HG02973 (cell line): ENCODE results near the gene RNF207.

Experiments
- ATAC-seq: cut with Tn5 transposase; IDR thresholded peaks from one replicate; pipeline ENCODE4 v1.9.1; 2021; ENCODE audit warnings: moderate library complexity; ENCODE audit not compliant: unreplicated experiment

RNF207 gene

DNA sequence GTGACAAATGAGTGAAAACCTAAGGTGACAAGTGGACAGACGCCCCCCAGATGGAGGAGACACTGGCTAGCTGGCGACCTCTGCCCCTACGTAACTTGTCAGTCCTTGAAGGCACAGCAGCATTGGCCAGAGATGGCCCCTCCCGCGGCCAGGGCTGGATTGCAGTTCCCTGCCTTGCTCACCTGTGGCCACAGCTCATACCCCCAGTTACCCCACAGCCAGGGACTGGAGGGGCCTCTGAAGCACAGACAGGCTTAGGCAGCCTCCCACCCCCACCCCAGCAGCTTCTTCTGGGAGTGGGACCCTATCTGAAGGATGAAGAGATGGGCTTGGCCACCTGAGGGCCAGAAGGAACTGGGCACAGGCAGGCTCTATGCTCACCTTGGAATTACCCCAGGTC is 41.7 kb downstream of the RNF207 start:
- no peak for ATAC-seq

- no peak for ATAC-seq
Observed at GRCh38 chr1:6248161-6248776, 42.4 kb downstream of the RNF207 start.

DNA sequence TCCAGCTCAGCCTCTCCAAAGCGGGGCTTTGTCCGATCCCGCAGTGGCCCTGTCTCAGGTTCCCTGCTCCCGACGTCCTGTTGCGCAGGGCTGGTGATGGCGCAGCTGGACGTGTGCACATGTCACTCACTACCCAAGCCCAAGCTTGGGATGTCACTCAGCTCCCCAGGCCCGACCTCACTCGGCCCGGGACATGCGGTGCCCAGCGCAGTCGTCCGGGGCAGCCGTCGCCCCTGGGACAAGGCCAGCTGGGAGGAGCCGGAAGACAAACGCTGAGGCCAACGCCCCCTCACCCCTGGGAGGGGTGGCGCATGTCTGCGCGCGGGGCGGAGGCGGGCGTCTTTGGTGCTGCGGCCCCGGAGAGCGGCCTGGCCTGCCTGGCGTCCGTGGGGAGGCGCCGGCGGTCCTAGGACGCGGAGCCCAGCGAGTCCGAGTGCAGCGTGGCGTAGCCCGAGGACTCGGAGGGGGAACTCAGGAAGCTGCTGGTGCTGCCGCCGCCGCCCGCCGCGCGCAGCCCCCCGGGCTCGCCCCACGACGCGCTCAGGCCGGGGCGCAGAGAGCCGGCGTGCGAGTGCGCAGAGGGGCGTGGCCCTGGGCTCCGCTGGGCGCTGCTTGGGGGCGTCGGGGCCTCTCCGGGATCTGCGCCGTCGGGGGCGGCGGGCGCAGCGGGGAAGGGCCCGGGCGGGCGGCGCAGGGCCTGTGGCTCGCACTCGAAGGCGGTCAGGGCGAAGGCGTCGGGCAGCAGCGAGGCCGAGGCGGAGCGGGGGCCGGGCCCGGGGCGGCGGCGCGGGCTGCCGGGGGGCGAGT is 43.2 kb downstream of the RNF207 start:
- no peak for ATAC-seq

DNA sequence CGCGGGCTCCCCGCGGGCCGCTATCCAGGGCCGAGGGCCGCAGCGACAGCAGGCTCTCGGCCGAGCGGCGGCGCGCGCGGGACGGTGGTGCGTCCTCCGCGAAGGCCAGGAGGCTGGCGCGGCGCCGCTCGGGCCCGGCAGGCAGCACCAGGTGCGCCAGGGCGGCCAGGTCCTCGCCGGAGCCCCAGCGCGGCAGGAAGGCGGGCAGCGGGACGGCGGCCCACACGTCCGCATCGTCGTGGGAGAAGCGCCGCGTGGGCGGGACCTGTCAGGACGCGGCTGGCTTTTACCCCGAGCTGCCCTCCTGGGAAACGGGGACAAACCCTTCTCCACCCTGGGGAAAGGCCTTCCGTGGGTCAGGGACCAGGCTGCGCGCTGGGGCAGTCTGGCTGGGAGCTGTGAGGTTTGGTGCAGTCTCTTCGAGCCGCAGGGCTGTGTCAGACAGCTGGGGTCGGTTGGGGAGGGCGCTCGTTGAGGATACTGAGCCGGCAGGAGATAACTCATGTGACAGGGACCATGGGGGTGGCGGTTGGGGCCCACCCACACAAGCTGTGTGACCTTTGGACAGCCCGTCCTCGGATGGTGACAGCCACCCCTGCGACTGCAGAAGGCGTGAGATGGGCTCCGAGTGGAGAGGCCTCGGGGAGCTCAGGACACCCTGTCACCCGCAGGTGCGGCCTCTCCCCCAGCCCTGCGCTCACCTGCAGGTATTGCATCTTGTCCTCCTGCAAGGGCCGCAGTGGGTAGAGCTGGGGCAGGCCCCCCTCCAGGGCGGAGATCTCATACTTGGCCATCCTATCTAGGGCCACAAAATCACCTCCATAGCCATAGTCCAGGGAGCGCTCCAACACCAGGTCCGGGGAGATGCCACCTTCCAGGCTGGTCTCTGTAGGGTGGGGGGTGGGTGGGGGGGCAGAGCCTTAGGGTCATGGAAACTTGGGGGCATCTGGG is 44.1 kb downstream of the RNF207 start:
- no peak for ATAC-seq

DNA sequence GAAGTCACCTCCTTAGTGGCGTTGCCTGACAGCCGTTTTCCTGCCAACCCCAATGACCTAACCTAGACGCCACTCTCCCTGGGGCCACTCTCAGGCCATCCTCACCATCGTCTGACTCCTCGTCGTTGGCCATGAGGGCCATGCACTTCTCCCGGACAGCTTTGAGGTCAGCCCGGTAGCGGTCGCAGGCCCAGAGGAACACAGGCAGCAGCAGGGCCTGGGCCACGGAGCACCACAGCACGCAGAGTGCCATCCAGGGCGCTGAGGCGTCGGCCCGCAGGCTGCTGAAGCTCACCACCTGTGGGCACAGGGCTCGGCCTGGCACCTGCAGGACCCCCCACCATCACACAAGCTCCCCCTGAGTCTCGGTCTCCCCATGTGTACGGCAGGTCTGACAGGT is 45.3 kb downstream of the RNF207 start:
- no peak for ATAC-seq

DNA sequence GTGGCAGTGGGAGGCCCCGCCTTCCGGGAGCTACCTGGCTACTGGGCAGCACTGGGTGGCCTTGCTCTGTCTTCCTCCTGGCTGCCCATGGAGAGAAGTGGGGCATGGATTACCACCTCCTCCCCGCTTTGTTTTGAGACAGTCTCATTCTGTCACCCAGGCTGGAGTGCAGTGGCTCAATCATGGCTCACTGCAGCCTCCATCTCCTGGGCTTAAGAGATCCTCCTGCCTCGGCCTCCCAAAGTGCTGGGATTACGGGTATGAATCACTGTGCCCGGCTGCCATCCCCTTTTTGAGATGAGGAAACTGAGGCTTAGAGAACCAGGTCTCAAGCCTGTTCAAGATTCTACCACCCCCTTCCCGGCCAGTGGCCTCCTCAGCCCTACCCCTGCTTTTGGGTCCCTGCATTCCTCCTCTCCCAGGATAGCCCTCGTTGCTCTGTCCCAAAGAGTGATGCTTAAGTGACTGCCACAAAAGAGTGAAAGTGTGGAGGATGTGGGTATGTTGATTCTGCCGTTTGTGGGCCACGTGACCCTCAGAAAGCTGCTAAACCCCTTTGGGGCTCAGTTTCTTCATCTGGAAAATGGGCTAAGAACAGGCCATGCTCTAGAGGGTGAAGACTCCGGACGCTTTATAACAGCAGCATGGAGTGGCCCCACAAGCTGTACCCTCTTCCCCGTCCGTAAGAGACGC is 45.9 kb downstream of the RNF207 start:
- no peak for ATAC-seq

DNA sequence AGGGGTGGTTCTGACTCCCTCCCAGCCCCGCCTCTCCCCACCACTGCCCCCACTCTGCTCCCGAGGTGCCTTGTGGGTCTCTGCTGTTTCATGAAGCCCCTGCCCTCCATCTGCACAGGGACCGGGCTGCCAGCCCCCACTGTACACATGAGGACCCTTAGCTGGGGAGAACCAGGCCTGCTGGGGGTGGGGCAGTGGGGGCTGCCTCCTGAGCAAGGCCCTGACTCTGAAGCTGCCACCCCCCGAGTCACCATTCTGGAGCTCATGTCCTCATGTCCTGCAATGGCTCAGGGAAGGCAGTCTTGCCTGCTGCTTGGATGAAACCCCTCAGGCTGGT is 46.4 kb downstream of the RNF207 start:
- ATAC-seq = no peak

- no peak for ATAC-seq
Observed at GRCh38 chr1:6253380-6253779, 47.5 kb downstream of the RNF207 start.

DNA sequence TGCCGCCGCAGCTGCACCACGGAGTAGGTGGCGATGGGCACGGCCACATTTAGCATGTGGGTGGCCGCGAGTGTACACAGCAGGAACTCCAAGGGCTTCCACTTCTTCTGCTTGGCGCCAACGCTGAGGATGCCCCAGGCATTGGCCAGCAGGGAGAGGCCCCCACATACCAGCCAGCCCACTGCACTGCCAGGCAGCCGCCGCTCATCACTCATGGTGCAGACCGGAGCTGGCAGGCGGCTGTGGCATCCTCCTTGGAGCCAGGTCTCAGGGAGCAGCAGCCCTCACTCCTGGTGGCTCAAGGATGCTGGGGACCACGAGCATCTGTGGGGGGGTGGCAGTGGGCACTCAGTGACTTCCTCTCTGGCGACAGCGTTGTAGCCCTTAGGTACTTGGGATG is 48.8 kb downstream of the RNF207 start:
- ATAC-seq = no peak

DNA sequence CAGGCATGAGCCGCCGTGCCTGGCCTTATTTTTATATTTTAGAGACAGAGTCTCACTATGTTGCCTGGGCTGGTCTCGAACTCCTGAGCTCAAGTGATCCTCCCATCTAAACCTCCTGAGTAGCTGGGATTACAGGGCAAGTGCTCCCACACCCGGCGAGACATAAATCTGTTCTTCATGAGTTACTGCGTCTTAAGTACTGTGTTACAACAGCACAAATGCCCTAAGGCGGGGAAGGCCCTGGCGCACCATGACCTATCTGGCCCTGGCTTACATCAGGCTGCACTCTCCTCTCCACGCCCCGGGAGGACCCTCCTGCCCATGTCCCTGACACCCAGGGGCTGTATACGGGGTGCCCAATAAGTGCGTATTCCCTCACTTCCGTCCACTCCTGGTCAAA is 50.7 kb downstream of the RNF207 start:
- no peak for ATAC-seq

DNA sequence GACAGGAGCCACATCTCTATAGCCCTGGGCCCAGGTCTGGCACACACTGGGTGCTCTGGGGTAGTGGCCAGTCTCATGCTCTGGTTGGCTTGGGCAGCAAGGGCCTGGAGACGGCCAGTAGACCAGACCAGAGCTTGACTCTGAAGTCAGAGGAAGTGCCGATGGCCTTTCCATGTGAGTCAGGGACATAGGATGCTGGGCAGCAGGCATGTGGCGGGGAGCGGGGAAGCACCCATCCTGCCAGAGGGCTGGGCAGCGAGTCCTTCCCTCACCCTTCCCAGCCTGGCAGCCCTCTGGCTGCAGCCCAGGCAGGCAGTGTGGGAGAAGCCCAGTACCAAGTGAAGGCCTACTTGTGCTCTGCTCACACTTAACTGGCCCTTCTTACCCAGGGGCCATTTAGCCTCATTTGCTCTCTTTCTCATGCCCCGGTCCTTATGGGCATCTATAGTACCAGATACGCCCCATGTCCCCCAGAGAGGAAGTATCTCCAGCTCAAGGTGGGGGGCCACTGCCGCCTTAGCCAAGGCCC is 51.7 kb downstream of the RNF207 start:
- no peak for ATAC-seq

DNA sequence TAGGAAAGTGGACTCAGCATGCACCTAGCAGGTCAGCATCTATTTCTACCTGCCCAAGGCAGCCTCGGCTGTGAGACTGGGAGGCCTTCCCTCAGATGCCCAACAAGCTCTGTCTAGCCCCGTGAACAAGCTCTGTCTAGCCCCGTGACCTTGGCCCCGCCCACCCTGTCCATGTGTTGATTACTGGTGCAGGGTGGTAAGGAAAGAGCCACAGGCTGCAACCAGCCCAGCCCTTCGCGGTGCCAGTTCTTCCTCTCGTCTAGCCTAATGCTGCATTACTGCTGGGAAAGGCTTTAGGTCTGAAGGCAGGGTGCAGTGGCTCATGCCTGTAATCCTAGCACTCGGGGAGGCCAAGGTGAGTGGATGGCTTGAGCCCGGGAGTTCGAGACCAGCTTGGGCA is 52.8 kb downstream of the RNF207 start:
- ATAC-seq = no peak

GRCh38 chr1:6259491-6260362 is 53.8 kb downstream of the RNF207 start:
- ATAC-seq = peak; percentile 45

GRCh38 chr1:6260433-6260934 is 54.6 kb downstream of the RNF207 start:
- ATAC-seq = no peak

DNA sequence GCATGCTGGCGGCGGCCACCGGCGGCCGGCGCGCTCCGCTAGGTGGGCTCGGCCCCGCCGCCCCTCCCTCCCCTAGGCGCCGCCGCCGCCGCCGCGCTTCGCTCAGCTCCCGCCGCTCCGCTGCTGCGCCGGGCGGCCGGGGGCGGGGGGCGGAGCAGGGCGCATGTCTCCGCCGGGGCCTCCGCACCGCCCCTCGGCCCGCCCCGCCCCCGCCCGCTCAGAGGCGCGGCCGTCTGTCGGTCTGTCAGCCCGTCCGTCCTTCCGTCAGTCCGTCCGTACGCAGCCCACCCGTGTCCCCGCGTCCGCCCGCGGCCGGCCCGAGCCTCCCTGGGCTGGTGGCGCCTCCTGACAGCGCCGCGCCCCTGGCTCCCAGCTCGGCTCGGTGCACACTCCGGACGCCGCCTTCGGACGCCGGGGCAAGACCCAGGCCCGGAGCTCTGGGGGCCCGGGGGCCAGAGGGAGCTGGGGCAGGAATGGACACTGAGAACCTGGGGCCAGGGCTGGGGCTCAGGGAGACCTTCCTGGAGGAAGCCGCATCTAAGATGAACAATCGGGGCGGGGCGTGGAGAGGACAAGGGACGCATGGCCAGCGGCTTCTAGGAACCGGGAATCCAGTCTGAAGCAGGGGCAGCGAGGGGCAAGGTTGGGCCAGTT is 55.2 kb downstream of the RNF207 start, which contains the start of gene GPR153:
TSS of gene GPR153 (minus strand) at position 138 of the 654 bp plus-strand sequence. CDS start 6,193 bp downstream, outside the sequence.
- ATAC-seq = no peak

DNA sequence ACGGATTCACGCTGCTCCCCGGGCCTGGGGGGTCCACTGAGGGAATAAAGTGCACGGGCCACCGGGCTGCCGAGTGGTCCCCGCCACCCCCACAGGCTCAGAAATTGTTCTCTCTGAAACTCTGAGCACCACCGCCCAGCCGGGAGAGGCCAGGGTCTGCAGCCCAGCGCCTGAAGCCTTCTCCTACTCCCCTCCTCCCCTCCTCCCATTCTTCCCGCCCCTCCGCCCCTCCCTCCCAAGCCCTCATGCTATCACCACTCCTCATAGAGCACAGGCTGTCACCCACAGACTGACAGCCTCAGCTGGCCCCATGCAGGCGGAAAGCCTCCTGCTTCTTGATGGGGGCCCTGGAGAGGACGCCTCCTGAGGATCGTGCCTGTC is 55.7 kb downstream of the RNF207 start:
- ATAC-seq = no peak

- ATAC-seq = no peak
Observed at GRCh38 chr1:6262555-6263420, 56.9 kb downstream of the RNF207 start.

GRCh38 chr1:6263716-6264115 is 57.8 kb downstream of the RNF207 start:
- no peak for ATAC-seq
